NCI-H1436 treated with DMSO at 0.1 percent for 48 hours (cell line): ENCODE measurements around the gene MAGED2.
"Not testable (repeated sequence)": the region's sequence is repeated elsewhere in the genome, so short reads cannot be mapped to it uniquely, and the experiment has no call there.

Experiments
- DNase-seq: peaks from one replicate; lab custom pipeline; 2025; lab: John Stamatoyannopoulos, UW

MAGED2 gene

GRCh38 chrX:54819201-54819600 is 11.7 kb downstream of the MAGED2 start:
- DNase-seq = no peak

- no peak for DNase-seq
These were observed 13.2 kb downstream of the MAGED2 start for GRCh38 chrX:54820737-54821136.

GRCh38 chrX:54821310-54821709 is 13.8 kb downstream of the MAGED2 start:
- DNase-seq = no peak

GRCh38 chrX:54824195-54824594 is 16.6 kb downstream of the MAGED2 start:
- no peak for DNase-seq

- no peak for DNase-seq
These were observed 17.2 kb downstream of the MAGED2 start for GRCh38 chrX:54824722-54825121.

GRCh38 chrX:54825716-54826438 is 18.3 kb downstream of the MAGED2 start:
- no peak for DNase-seq

GRCh38 chrX:54826598-54826997 is 19.1 kb downstream of the MAGED2 start:
- DNase-seq = no peak

- DNase-seq = no peak
These were observed 31.0 kb downstream of the MAGED2 start for GRCh38 chrX:54838583-54838982.

GRCh38 chrX:54841184-54841874 is 33.8 kb downstream of the MAGED2 start:
- DNase-seq = peak; percentile 4

- DNase-seq = no peak
These were observed 35.1 kb downstream of the MAGED2 start for GRCh38 chrX:54842607-54843006.

GRCh38 chrX:54843050-54843449 is 35.5 kb downstream of the MAGED2 start:
- no peak for DNase-seq

- DNase-seq = not testable (repeated sequence)
These were observed 40.2 kb downstream of the MAGED2 start for GRCh38 chrX:54847700-54848099.

- DNase-seq = no peak
These were observed 57.7 kb downstream of the MAGED2 start for GRCh38 chrX:54865208-54865607.
